ENCODE data around the gene LONP2.
"Not testable (repeated sequence)": the region's sequence is repeated elsewhere in the genome, so short reads cannot be mapped to it uniquely, and the experiment has no call there.

- TF ChIP-seq EZH2 (IDR thresholded peaks at IDR 0.05; ENCODE audit: low read depth, unreplicated experiment); CTCF (conservative IDR thresholded peaks at IDR 0.05; ENCODE audit: low read depth in 2 of 2); ETS1 (IDR thresholded peaks at IDR 0.05): not testable (repeated sequence)
These were observed 110.3 kb downstream of the LONP2 start for GRCh38 chr16:48354385-48354784.

All from GM23338 (cell line).